ENCODE results near the gene PIK3R6.

DNA sequence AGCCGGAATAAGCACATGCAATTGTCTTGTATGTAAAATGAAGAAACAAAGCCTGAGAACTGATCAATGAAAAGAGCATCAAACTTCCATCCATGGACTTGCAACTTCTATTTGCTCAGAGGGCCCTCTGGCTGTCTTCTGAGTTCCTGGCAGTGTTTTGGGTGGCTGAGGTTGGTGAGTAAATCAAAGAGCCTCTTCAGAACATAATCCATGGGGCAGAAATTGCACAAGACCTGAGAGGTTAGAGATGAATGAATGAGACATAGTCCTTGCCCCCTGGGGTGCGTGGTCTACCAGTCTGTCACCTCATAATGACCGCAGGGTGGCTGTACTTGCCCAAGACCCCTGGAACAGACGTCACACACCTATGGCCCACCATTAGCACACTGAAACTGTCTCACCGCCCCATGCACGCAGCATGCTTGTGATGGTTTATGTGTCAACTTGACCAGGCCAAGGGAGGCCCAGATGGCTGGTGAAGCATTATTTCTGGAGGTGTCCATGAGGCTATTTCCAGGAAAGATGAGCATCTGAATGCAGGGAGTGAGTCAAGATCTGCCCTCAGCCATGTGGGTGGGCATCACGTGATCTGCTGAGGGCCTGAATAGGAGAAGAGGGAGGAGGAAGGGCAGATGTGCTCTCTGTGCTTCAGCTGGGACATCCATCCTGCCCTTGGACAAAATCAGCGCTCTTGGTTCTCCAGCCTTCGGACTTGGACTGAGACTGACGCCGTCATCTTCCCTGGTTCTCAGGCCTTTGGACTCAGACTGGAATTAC lies 8.3 kb downstream of the PIK3R6 start:
- TF ChIP-seq ZNF367 (CRISPR knock-in tag; IDR thresholded peaks at IDR 0.05; ENCODE audit: borderline replicate concordance) (no peak), FOXK1 (CRISPR knock-in tag; IDR thresholded peaks at IDR 0.05; ENCODE audit: borderline replicate concordance, low read depth) (no peak), NCOA2 (CRISPR knock-in tag; IDR thresholded peaks at IDR 0.05) (no peak), TAF1 (CRISPR knock-in tag; IDR thresholded peaks at IDR 0.05) (no peak), SP1 (IDR thresholded peaks at IDR 0.05) (no peak), SP1 (CRISPR knock-in tag; IDR thresholded peaks at IDR 0.05) (no peak), PCBP2 (optimal IDR thresholded peaks at IDR 0.05; ENCODE audit: low read depth, low read length, poor library complexity, severe bottlenecking) (no peak), ZNF850 (CRISPR knock-in tag; conservative IDR thresholded peaks at IDR 0.05) (no peak), ZNF224 (CRISPR knock-in tag; IDR thresholded peaks at IDR 0.05) (no peak), MXI1 (IDR thresholded peaks at IDR 0.05; ENCODE audit: borderline replicate concordance, low read depth, low read length) (no peak)
- TF ChIP-seq, protein P1, sequence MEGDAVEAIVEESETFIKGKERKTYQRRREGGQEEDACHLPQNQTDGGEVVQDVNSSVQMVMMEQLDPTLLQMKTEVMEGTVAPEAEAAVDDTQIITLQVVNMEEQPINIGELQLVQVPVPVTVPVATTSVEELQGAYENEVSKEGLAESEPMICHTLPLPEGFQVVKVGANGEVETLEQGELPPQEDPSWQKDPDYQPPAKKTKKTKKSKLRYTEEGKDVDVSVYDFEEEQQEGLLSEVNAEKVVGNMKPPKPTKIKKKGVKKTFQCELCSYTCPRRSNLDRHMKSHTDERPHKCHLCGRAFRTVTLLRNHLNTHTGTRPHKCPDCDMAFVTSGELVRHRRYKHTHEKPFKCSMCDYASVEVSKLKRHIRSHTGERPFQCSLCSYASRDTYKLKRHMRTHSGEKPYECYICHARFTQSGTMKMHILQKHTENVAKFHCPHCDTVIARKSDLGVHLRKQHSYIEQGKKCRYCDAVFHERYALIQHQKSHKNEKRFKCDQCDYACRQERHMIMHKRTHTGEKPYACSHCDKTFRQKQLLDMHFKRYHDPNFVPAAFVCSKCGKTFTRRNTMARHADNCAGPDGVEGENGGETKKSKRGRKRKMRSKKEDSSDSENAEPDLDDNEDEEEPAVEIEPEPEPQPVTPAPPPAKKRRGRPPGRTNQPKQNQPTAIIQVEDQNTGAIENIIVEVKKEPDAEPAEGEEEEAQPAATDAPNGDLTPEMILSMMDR (CRISPR knock-in tag; IDR thresholded peaks at IDR 0.05) = 0 out of 2 replicates have a peak, but pooled peaks have one; percentile 7
- TF ChIP-seq, protein P2, sequence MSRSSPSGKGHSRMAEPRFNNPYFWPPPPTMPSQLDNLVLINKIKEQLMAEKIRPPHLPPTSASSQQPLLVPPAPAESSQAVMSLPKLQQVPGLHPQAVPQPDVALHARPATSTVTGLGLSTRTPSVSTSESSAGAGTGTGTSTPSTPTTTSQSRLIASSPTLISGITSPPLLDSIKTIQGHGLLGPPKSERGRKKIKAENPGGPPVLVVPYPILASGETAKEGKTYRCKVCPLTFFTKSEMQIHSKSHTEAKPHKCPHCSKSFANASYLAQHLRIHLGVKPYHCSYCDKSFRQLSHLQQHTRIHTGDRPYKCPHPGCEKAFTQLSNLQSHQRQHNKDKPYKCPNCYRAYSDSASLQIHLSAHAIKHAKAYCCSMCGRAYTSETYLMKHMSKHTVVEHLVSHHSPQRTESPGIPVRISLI (CRISPR knock-in tag; IDR thresholded peaks at IDR 0.05; ENCODE audit: borderline replicate concordance) = no peak

Data from HepG2 (cell line).